Natural killer cell (primary cell): ENCODE results near the gene ALDOC. TPM values are rescaled to one million over a fixed set of nuclear protein-coding genes. Genes with fewer than 3 reads are reported as not detected.

ENCODE experiments used
- ATAC-seq, 3 donors: fragments of 150-1000 bp in 2 of 3; fragments of 200-7000 bp in 1 of 3; cut with Tn5 transposase; 1 replicate in 1 of 3; 2 replicates in 2 of 3; pipeline ENCODE4 v1.10.0; 2021; ENCODE audit warnings: mild to moderate bottlenecking in 2 of 3, moderate library complexity in 2 of 3
- DNase-seq, 2 donors: peaks; one replicate each; pipeline versions ENCODE4 v3.0.0 to v3.0.0-alpha.2; 2013 to 2021; ENCODE audit warnings: mixed read lengths in 1 of 2
- H3K27ac ChIP-seq: one replicate; pipeline ENCODE4 v1.5.1; 2013; ENCODE audit warnings: mild to moderate bottlenecking, low read length
- H3K27me3 ChIP-seq: one replicate; pipeline ENCODE4 v1.6.1; 2013; ENCODE audit warnings: low read length; ENCODE audit not compliant: control insufficient read depth, insufficient read depth
- H3K36me3 ChIP-seq: one replicate; pipeline ENCODE4 v1.6.1; 2013; ENCODE audit warnings: low read length; ENCODE audit not compliant: control insufficient read depth, insufficient read depth
- H3K4me1 ChIP-seq: one replicate; pipeline ENCODE4 v1.6.1; 2013; ENCODE audit warnings: low read length; ENCODE audit not compliant: control insufficient read depth, insufficient read depth
- H3K4me3 ChIP-seq: one replicate; pipeline ENCODE4 v1.5.1; 2013; ENCODE audit warnings: low read length
- H3K9me3 ChIP-seq: one replicate; pipeline ENCODE4 v1.6.1; 2013; ENCODE audit warnings: low read length; ENCODE audit not compliant: control insufficient read depth, insufficient read depth
- H3K27ac Mint-ChIP-seq, 2 donors: one replicate each; pipeline ENCODE4 v1.8.0; 2022; ENCODE audit warnings: mild to moderate bottlenecking in 2 of 2, mixed read lengths in 2 of 2, moderate library complexity in 1 of 2
- H3K27me3 Mint-ChIP-seq, 2 donors: one replicate each; pipeline ENCODE4 v1.8.0; 2022; ENCODE audit warnings: low read depth in 2 of 2, mixed read lengths in 2 of 2
- H3K36me3 Mint-ChIP-seq: one replicate; pipeline ENCODE4 v1.8.0; 2022; ENCODE audit warnings: mixed read lengths
- H3K4me1 Mint-ChIP-seq, 2 donors: one replicate each; pipeline ENCODE4 v1.8.0; 2022; ENCODE audit warnings: mixed read lengths in 2 of 2
- H3K4me3 Mint-ChIP-seq: one replicate; pipeline ENCODE4 v1.8.0; 2022; ENCODE audit warnings: mild to moderate bottlenecking, moderate library complexity, mixed read lengths
- H3K9me3 Mint-ChIP-seq, 2 donors: one replicate each; pipeline ENCODE4 v1.8.0; 2022; ENCODE audit warnings: mixed read lengths in 2 of 2
- WGBS: methylation state at CpG from one replicate; pipeline ENCODE4 v1.1.7; 2013; ENCODE audit warnings: missing lambda C conversion rate; ENCODE audit not compliant: insufficient coverage; 5-methylcytosine and 5-hydroxymethylcytosine counted together
- intact Hi-C: fragments of 100-400 bp; cut with micrococcal nuclease; formaldehyde crosslinking; loops from one replicate; pipeline ENCODE4 v1.14.2; 2022
- total RNA-seq, 4 donors: library from RNA; stranded (reverse); fragments of 120-200 nt in 1 of 4; gene quantifications; one replicate each; pipeline versions ENCODE4 v1.2.3 to v1.2.4, GENCODE V29; 2013 to 2022
- TF ChIP-seq, protein P1 (sequence below): fragments of 200-600 bp; IDR thresholded peaks from one replicate; pipeline ENCODE4 v1.8.0; 2022; ENCODE audit warnings: antibody characterized with exemption

Gene ALDOC
- total RNA-seq, 3 donors from 2014 or later (not counting 1 experiment from before 2014, with no cell fraction given): 18.2 to 25.4 (median 23.0) TPM

DNA sequence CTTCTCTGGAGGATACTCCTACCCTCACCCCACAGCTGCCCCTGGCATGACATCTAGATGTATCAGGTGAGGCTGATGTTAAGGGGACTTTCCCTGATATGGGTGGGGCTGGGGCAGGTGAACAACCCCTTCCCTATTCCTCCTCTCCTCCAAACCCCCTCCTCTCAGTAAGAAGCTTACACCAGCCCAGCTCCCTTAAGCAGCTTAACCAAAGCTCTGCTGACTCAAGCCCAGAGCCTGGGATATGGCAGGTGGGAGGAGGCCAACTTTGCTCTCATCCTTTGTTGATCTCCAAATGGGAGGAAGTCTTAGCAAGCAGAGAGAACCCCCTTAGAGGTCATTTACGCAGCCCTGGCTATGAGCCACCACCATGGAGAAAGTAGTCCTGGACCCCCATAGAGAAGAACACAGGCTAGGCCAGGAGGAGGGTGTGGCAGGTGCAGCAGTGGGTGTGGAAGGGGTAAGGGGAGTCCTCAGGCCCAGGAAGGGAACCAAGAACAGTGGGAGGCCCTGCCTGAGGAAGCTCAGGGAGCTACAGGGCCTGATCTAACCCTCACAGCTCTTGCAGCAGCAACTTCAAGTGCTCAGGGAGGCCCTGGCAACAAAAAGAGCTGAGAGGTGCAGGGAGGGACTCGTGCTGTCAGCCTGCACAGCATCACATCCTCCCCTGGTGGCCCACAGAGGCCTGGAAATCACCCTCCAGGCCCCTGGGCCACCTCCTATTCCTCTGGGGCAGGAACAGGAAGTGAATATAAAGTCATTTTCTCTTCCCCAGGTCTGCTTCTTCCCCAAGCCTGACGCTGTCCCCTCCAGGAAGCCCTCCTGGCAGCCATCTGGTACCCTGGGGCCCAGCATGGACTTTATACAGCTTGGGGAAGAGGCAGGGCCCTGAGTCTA, 27.2 kb downstream of the ALDOC start:
- Mint-ChIP-seq H3K9me3 (no peaks in the 10 kb centered on the region), H3K4me3 (peak overlapping the region; percentile 37), H3K4me1 (peaks cover 41 to 63% of the 10 kb centered on the region in 2 donors), H3K27me3 (no peaks in the 10 kb centered on the region), H3K27ac (peak overlapping the region; percentile 87 to 93), H3K36me3 (no peaks in the 10 kb centered on the region)
- H3K4me3 ChIP-seq: no peak overlapping the region
- ATAC-seq: peak; percentile 68 to 81 (median 68)
- peaks cover 24% of the 10 kb centered on the region for H3K36me3 ChIP-seq
- 37% methylated on average over 3 of the region's 3 CpGs for WGBS
- peaks cover 57% of the 10 kb centered on the region for H3K4me1 ChIP-seq
- H3K27ac ChIP-seq: peak overlapping the region; percentile 88
- intact Hi-C loops: loop anchor here (2.0 kb wide), 1 partner anchor 21 kb away; the partner anchor contains the start of gene PIGS
- TF ChIP-seq, protein P1, sequence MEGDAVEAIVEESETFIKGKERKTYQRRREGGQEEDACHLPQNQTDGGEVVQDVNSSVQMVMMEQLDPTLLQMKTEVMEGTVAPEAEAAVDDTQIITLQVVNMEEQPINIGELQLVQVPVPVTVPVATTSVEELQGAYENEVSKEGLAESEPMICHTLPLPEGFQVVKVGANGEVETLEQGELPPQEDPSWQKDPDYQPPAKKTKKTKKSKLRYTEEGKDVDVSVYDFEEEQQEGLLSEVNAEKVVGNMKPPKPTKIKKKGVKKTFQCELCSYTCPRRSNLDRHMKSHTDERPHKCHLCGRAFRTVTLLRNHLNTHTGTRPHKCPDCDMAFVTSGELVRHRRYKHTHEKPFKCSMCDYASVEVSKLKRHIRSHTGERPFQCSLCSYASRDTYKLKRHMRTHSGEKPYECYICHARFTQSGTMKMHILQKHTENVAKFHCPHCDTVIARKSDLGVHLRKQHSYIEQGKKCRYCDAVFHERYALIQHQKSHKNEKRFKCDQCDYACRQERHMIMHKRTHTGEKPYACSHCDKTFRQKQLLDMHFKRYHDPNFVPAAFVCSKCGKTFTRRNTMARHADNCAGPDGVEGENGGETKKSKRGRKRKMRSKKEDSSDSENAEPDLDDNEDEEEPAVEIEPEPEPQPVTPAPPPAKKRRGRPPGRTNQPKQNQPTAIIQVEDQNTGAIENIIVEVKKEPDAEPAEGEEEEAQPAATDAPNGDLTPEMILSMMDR: no peak
- H3K9me3 ChIP-seq: no peaks in the 10 kb centered on the region
- peak; percentile 50 to 90 for DNase-seq
- no peaks in the 10 kb centered on the region for H3K27me3 ChIP-seq

DNA sequence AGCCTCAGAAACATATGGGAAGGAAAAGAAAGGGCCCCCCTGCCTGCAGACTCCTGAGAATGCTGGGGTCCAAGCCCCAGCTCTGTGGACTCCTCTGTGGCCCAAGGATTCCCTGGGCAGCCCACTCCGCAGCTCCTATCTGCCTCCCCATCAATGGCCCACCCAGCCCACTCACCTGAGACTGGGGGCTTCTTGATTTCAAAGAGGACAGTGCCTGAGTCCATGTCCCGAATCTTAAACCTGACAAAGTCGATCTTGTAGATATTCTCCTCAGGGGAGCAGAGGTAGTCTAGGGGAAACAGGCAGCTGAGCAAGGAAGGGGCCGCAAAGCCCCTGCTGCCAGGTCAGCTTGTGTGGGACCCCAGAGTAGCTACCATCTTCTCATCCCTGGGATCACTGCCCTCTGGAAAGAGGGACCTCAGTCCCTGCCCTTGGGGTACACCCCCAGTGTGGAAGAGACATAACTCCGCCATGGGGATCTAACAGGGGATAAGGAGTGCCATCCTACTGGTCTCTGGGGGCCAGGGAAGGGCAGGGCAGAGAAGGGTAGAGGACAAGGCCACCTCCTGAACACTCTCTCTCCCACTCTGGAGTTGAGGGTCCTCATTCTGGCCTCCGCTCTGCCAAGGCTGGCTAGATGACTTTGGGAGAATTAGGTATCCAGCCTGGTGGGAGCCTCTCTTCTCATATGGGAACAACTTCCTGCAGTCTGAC, 28.1 kb downstream of the ALDOC start:
- H3K27ac Mint-ChIP-seq: peak overlapping the region; percentile 87 to 93
- H3K4me3 ChIP-seq: no peak overlapping the region
- H3K36me3 Mint-ChIP-seq: no peaks in the 10 kb centered on the region
- intact Hi-C loops: loop anchor here (2.0 kb wide), 1 partner anchor 22 kb away; the partner anchor contains the start of gene PIGS
- no peak for DNase-seq
- no peaks in the 10 kb centered on the region for H3K27me3 ChIP-seq
- no peak for ATAC-seq
- H3K27ac ChIP-seq: peak overlapping the region; percentile 88
- TF ChIP-seq, protein P1: peak; percentile 50
- peaks cover 41 to 59% of the 10 kb centered on the region in 2 donors for H3K4me1 Mint-ChIP-seq
- no peaks in the 10 kb centered on the region for H3K27me3 Mint-ChIP-seq
- peaks cover 57% of the 10 kb centered on the region for H3K4me1 ChIP-seq
- H3K36me3 ChIP-seq: peaks cover 15% of the 10 kb centered on the region
- H3K9me3 ChIP-seq: no peaks in the 10 kb centered on the region
- peak overlapping the region; percentile 76 for H3K4me3 Mint-ChIP-seq
- WGBS: 96% methylated on average over 6 of the region's 6 CpGs
- H3K9me3 Mint-ChIP-seq: no peaks in the 10 kb centered on the region

DNA sequence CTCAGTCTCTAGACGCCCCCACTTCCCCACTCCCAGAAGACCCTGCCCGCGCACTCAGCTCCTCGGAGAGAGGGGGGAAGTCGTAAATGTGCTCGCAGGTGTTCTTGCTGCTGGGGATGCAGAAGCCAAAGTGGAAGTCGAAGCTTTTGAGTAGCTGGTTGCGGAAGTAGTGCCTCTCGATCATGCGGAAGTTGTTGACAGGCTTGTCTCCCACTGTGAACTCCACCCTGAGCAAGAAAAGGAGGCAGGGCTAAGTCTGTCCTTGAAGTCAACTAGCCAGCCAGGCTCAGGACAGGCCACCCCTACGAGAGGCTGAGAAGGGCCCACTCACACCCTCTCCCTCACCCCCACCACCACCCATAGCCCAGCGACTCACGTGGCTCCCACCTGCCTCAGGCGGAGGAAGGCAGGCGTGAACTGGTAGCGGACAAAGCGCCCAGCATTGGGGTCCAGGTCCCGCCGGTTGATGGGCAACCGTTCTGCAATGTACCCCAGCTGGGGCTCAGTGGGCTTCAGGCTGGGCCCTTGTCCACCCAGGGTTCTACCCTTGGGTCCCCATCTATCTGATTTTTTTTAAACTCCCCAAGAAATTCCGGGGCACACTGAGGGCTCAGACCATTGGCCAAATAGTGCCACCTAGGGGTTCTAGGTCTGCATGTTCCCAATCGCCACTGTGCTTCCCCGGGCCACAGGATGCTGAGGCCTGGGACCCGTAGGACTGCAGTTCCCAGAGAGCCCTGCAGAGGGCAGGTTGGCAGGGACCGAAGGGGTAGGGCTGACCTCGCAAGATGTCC, 28.9 kb downstream of the ALDOC start:
- Histone ChIP-seq H3K36me3 (peaks cover 10% of the 10 kb centered on the region), H3K9me3 (no peaks in the 10 kb centered on the region), H3K27ac (peak overlapping the region; percentile 88), H3K27me3 (no peaks in the 10 kb centered on the region), H3K4me1 (peaks cover 54% of the 10 kb centered on the region), H3K4me3 (no peak overlapping the region)
- intact Hi-C loops: loop anchor here (2.0 kb wide), 1 partner anchor 23 kb away; the partner anchor contains the start of gene PIGS
- peak overlapping the region; percentile 81 for H3K4me3 Mint-ChIP-seq
- H3K27me3 Mint-ChIP-seq: no peaks in the 10 kb centered on the region
- no peaks in the 10 kb centered on the region for H3K9me3 Mint-ChIP-seq
- DNase-seq: peak; percentile 63 to 77
- TF ChIP-seq, protein P1: peak; percentile 77
- 50% methylated on average over 25 of the region's 26 CpGs for WGBS
- peaks cover 38 to 52% of the 10 kb centered on the region in 2 donors for H3K4me1 Mint-ChIP-seq
- H3K36me3 Mint-ChIP-seq: no peaks in the 10 kb centered on the region
- peak; percentile 56 to 71 (median 59) for ATAC-seq
- peak overlapping the region; percentile 87 to 93 for H3K27ac Mint-ChIP-seq
